HG03095 (cell line): Measurements from ENCODE around the gene DNAJC27.
"Not testable (repeated sequence)": the region's sequence is repeated elsewhere in the genome, so short reads cannot be mapped to it uniquely, and the experiment has no call there.

Experiments
- ATAC-seq: cut with Tn5 transposase; IDR thresholded peaks from one replicate; pipeline ENCODE4 v1.9.1; 2021; ENCODE audit warnings: moderate library complexity; ENCODE audit not compliant: unreplicated experiment

The DNAJC27 gene

GRCh38 chr2:24971536-24972314, at the start of gene DNAJC27:
Gene DNAJC27, minus strand, starts transcription at chr2:24971955. Its CDS starts 51 bp downstream, at chr2:24971904.
- peak; percentile 89 for ATAC-seq

GRCh38 chr2:25018681-25019080, 46.9 kb upstream of the DNAJC27 start:
- ATAC-seq = no peak

GRCh38 chr2:25014631-25015030, 42.9 kb upstream of the DNAJC27 start:
- ATAC-seq = no peak

- not testable (repeated sequence) for ATAC-seq
Measured at GRCh38 chr2:25011342-25011741, 39.6 kb upstream of the DNAJC27 start.

DNA sequence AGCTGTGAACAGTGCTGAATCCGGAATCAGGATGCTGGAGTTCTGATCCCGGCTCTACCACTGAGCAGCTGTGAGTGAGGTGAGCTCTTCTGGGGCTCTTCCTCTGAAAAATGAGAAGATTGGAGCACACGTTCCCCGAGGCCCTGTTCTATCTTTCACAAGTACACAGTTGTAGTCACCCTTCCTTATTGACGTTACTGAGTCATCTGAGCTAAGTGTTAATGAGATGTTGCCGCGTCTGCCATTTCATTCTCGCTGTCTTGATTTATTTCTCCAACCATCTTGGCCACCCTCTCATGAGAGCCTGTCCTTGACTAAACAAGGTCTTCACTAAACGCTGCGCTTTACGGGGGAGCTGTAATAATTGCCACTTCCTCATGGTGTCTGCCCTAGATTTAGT, 38.2 kb upstream of the DNAJC27 start:
- ATAC-seq = no peak

- ATAC-seq = no peak
Measured at GRCh38 chr2:25002066-25002465, 30.3 kb upstream of the DNAJC27 start.

DNA sequence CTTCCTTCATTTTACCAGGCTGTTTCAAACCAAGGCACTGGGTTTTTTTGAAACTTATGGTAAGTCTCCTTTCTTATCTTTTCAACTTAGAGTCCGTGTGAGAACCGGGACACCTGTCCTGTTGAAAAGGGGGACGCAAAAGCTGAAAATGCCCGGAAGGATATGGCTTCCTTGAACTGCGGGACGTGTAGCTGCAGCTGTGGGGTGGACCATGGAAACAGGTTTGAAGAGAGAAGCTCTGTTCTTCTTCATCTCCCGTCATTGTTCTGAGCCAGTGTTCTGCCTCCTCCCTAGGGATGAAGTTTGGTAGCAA, 29.5 kb upstream of the DNAJC27 start:
- ATAC-seq = no peak

DNA sequence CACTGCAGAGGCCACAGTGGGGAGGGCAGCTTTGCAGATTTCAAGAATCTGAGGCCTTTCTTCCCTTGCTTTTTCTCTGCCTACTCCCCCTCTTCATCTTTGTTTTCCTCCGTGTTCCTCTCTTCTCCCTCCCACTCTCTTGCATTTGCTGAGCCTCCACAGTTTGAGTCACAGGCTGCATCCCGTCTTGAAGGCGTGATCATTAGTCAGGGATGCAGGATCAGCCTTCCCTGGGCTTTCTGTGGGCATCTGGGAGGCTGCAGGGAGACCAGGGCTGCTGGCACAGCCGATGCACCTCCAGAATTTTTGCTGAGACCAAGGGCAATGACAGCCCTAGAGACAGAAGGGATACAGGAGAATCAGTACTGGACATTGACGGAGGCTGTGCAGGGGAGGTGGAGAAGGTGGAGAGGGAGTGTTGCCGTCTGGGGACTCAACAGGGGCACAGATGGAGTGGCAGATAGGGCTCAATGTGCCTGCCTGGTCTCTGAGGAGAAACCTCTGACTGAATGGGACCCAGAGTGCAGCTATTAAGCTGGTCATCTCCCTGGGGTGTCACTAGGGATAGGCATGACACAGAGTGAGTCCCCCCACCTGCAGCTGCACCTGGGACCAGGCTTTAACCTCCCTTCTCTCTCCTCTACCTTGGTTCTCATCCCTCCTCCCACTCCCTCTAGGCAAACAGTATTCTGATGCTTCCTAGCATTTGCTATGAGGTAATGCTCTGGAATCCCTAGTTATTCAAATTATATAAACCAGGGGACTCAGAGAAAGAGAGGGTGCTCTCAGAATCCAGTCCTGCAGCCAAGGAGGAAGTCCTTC, 29.0 kb upstream of the DNAJC27 start:
- no peak for ATAC-seq

DNA sequence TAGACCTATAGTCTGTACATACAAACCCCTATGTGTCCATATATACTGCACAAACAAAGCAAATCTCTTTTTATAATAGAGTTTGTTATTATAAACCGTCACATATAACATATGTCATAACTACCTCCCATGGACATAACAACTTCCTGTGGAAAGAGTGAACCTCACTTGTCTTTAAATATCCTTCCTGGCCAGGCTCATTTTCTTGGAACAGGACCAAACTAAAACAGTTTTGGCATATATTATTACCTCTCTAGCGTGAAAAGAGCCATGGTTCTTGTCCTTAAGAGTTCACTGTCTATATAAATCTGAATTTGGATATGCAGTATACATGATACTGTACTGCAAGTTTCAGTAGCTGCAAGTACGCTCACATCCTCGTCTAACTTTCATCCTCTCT, 28.3 kb upstream of the DNAJC27 start:
- ATAC-seq = no peak

DNA sequence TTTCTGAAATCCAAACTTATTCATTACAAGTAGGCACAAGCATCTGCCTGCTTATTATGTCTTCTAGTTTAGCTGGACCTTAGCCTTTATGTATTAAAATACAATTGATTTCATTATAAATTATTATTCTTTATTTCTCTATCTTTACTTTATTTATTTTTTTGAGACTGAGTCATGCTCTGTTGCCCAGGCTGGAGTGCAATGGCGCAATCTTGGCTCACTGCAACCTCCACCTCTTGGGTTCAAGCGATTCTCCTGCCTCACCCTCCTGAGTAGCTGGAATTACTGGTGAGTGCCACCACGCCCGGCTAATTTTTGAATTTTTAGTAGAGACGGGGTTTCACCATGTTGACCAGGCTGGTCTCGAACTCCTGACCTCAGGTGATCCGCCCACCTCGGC, 27.3 kb upstream of the DNAJC27 start:
- ATAC-seq = not testable (repeated sequence)

DNA sequence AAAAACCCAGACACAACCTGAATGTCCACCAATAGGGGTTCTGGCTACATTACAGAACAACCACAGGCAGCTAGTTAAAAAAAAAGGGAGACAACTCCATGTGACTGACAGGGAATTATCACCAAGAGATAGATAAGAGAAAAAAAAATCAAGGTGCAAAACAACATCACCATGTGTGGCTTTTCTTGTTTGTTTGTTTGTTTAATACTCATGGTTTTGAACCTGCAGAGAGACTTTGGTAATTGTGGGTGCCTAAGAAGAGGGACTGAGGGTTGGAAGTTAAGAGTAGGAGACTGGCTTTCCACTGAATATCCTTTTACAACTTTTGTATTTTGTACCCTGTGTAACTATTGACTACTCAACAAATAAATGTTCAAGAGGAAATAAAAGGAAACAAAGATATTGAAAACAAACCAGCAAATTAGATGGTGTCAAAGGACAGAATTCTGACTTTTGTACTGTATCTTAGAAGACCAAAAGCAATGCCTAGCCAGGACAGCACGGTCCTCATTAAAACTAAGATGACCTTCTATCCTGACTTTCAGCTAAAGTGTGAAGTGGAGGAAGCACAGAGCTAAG, 22.5 kb upstream of the DNAJC27 start:
- ATAC-seq = no peak

DNA sequence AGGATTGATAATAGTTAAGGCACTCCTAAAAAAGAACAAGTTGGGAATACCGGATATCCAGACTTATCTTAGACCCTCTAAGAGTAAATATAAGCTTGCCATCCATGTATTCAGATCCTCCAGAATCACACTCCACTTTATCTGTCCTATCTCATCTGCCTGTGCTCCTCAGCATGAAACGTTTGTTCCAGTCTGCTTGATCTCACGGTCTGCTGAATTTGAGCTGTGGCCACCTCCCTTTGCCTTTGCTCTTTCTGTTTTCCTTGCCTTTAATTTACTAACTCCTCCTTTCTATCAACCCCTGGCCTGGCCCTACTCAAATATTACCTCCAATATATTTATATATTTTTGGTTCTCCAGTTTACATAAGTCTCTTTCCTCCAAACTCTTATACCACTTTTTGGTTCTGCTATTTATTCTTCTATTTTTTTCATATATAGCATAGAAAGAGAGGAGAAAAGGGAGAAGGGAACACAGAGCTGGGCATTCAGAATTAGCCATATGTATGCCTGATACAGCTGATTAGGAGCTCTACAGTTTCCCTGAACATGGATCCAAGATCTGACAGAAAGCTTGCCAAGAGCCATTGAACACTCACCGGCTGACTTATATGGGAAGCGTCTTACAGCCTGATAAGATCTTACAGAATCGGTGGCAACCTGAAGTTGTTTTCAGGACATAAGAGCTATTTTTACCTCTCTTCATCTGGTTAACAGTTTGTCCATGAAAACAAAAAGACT, 21.8 kb upstream of the DNAJC27 start:
- no peak for ATAC-seq

- no peak for ATAC-seq
Measured at GRCh38 chr2:24986372-24986771, 14.6 kb upstream of the DNAJC27 start.

DNA sequence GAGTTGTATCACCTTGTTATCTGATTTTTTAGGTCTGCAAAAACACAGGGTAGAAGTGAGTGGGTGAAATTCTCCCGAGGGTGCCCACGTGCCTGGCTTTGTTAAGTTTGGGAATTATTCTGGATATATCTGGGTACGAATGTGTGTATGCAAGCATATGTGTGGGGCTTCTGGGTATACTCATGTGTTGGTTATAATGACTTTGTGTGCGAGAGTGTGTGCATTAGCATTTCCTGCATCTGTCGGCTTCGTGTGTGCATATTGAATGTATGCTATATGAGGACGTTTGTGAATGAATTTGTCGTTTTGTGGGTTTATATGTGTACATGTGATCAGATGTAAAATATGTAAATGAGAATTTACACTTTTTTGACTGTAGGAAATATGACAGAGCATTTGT, 13.8 kb upstream of the DNAJC27 start:
- no peak for ATAC-seq

GRCh38 chr2:24984912-24985311, 13.2 kb upstream of the DNAJC27 start:
- no peak for ATAC-seq

GRCh38 chr2:24981411-24982136, 9.8 kb upstream of the DNAJC27 start:
- ATAC-seq = no peak

GRCh38 chr2:24978661-24979060, 6.9 kb upstream of the DNAJC27 start:
- no peak for ATAC-seq

- ATAC-seq = no peak
Measured at GRCh38 chr2:24977631-24978030, 5.9 kb upstream of the DNAJC27 start.

- ATAC-seq = no peak
Measured at GRCh38 chr2:24973812-24974211, 2.1 kb upstream of the DNAJC27 start.

- ATAC-seq = no peak
Measured at GRCh38 chr2:24972315-24972961, 683 bp upstream of the DNAJC27 start.
